Gastroesophageal sphincter (tissue), 3 donors: ENCODE results near the gene DPF3.

Source experiments
- POLR2A ChIP-seq, 2 donors: fragments of 450-650 bp; IDR thresholded peaks; one replicate each; pipeline ENCODE4 v1.6.1; 2017; ENCODE audit warnings: antibody characterized with exemption in 2 of 2, mild to moderate bottlenecking in 2 of 2, moderate library complexity in 1 of 2
- POLR2AphosphoS5 ChIP-seq: sonication (generic); formaldehyde crosslinking; IDR thresholded peaks from one replicate; pipeline ENCODE4 v1.6.1; 2017; ENCODE audit warnings: antibody characterized with exemption
- TF ChIP-seq, protein P1 (sequence below), 4 experiments: fragments of 200-600 bp in 2 of 4; fragments of 450-650 bp in 2 of 4; sonication (generic) in 1 of 4; IDR thresholded peaks; one replicate each; pipeline ENCODE4 v1.5.1; 2017 to 2019; ENCODE audit warnings: antibody characterized with exemption in 4 of 4, mild to moderate bottlenecking in 2 of 4, moderate library complexity in 2 of 4

DNA sequence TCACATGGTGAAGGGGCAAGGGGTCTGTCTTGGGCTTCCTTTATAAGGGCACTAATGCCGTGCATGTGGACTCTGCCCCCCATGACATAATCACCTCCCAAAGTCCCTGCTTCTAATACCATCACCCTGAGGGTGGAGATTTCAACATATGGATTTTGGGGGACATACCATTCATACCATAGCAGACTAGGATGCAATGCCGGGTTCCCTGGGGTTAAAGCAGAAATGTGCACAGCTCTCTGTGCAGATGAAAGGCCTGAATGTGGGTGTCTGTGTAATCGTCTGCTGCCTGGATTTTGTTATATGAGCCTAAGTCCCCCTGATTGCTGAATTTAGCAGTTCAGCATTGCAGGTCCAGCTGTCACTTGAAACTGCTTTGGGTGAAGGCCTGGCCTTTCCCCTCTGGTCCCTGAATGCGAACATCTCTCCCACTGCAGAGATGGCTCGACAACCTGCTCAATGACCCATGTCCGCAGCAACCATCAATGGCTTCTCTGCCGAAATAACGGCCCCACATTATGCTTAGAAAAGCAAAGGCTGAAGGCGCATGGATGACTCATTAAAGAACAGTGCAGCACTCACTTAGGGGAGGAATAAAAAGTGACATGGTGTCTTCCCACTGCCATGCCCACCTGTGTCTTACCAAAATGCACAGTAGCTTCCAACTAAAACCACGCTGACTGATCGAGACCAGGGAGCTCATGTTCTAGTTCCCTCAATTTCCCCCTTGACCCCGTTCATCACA lies 286.3 kb downstream of the DPF3 start:
- TF ChIP-seq POLR2A (IDR thresholded peaks at IDR 0.05) (no peak), POLR2AphosphoS5 (no peak)
- TF ChIP-seq, protein P1, sequence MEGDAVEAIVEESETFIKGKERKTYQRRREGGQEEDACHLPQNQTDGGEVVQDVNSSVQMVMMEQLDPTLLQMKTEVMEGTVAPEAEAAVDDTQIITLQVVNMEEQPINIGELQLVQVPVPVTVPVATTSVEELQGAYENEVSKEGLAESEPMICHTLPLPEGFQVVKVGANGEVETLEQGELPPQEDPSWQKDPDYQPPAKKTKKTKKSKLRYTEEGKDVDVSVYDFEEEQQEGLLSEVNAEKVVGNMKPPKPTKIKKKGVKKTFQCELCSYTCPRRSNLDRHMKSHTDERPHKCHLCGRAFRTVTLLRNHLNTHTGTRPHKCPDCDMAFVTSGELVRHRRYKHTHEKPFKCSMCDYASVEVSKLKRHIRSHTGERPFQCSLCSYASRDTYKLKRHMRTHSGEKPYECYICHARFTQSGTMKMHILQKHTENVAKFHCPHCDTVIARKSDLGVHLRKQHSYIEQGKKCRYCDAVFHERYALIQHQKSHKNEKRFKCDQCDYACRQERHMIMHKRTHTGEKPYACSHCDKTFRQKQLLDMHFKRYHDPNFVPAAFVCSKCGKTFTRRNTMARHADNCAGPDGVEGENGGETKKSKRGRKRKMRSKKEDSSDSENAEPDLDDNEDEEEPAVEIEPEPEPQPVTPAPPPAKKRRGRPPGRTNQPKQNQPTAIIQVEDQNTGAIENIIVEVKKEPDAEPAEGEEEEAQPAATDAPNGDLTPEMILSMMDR (IDR thresholded peaks at IDR 0.05), result no peak
